GM12878 (cell line): Measurements from ENCODE around the gene GTF2F2. TPM values are rescaled to one million over a fixed set of nuclear protein-coding genes. Genes with fewer than 3 reads are reported as not detected.
A peak's percentile ranks its signal among the peaks of the same experiment; 100 is the strongest.

ENCODE experiments used
- ATAC-seq: fragments of 200-7000 bp; cut with Tn5 transposase; 3 replicates; pipeline ENCODE4 v1.9.1; 2020; ENCODE audit warnings: mild to moderate bottlenecking, moderate library complexity
- BruUV-seq: library from RNA; stranded (reverse); fragments of 400-500 nt; replicated peaks from 2 replicates; lab custom pipeline; 2021; lab: Mats Ljungman, UMichigan
- CTCF ChIA-PET: fragments of 300-600 bp; sonication (Branson Sonifier 250); formaldehyde crosslinking; extraction: SDS; loops from one replicate; lab custom pipeline; 2021; ENCODE audit warnings: inconsistent platforms; lab: Yijun Ruan, JAX
- POLR2A ChIA-PET: fragments of 350-600 bp; formaldehyde crosslinking; extraction: SDS; loops from one replicate; lab custom pipeline; 2021; ENCODE audit warnings: inconsistent platforms; lab: Charles Lee
- RAD21 ChIA-PET: fragments of 300-600 bp; sonication (Branson Sonifier 250); formaldehyde crosslinking; loops from one replicate; lab custom pipeline; 2023; ENCODE audit warnings: antibody characterized with exemption; ENCODE audit not compliant: unreplicated experiment; lab: Charles Lee
- SMC1A ChIA-PET: fragments of 300-600 bp; sonication (Branson Sonifier 250); formaldehyde crosslinking; loops from one replicate; lab custom pipeline; 2023; ENCODE audit not compliant: unreplicated experiment, uncharacterized antibody; lab: Charles Lee
- DNase-seq: peaks from one replicate; pipeline ENCODE4 v3.0.0-alpha.2; 2011; ENCODE audit warnings: low read depth, low spot score
- FAIRE-seq: peaks from 3 replicates; lab custom pipeline; 2011; peaks lifted over from hg19 to GRCh38; lab: Jason Lieb, UNC
- H2AFZ ChIP-seq: 2 replicates; pipeline ENCODE4 v1.6.0; 2011; ENCODE audit warnings: low read depth, low read length, control low read depth; ENCODE audit not compliant: control insufficient read depth
- H3K27ac ChIP-seq: 2 replicates; pipeline ENCODE4 v1.5.1; 2011; ENCODE audit warnings: control low read depth; ENCODE audit not compliant: control insufficient read depth, insufficient read depth
- H3K27me3 ChIP-seq, 2 experiments: replicated peaks in 1 of 2; 2 replicates each; pipeline versions ENCODE4 v1.6.0 to v1.6.1; 2011; ENCODE audit warnings: low read length in 1 of 2; ENCODE audit not compliant: control insufficient read depth in 2 of 2, insufficient read depth in 2 of 2
- H3K36me3 ChIP-seq, 2 experiments: 2 replicates each; pipeline ENCODE4 v1.5.1; 2011; ENCODE audit warnings: low read length in 1 of 2; ENCODE audit not compliant: control insufficient read depth in 2 of 2, insufficient read depth in 2 of 2
- H3K4me1 ChIP-seq: 2 replicates; pipeline ENCODE4 v1.6.1; 2011; ENCODE audit warnings: mild to moderate bottlenecking, low read length, moderate library complexity, mixed read lengths; ENCODE audit not compliant: control insufficient read depth, insufficient read depth
- H3K4me2 ChIP-seq: 2 replicates; pipeline ENCODE4 v1.6.0; 2011; ENCODE audit warnings: control low read depth; ENCODE audit not compliant: control insufficient read depth, insufficient read depth
- H3K4me3 ChIP-seq: fragments of 200-600 bp; sonication (generic); 2 replicates; pipeline ENCODE4 v1.5.1; 2016
- H3K79me2 ChIP-seq: 2 replicates; pipeline ENCODE4 v1.6.0; 2011; ENCODE audit warnings: low read length; ENCODE audit not compliant: control insufficient read depth, insufficient read depth
- H3K9ac ChIP-seq: 2 replicates; pipeline ENCODE4 v1.8.0; 2011; ENCODE audit warnings: low read length, control low read depth, mixed read lengths; ENCODE audit not compliant: control insufficient read depth, insufficient read depth
- H3K9me3 ChIP-seq: replicated peaks from 3 replicates; pipeline ENCODE4 v1.5.1; 2011; ENCODE audit warnings: mild to moderate bottlenecking, low read length; ENCODE audit not compliant: control insufficient read depth, insufficient read depth
- H4K20me1 ChIP-seq: 2 replicates; pipeline ENCODE4 v1.6.0; 2011; ENCODE audit not compliant: control insufficient read depth, insufficient read depth
- CBX3 ChIP-seq: fragments of 200-600 bp; sonication (generic); IDR thresholded peaks from 2 replicates; pipeline ENCODE4 v1.6.1; 2016; ENCODE audit warnings: low read depth, borderline replicate concordance
- CHD4 ChIP-seq: fragments of 200-600 bp; sonication (generic); IDR thresholded peaks from 2 replicates; pipeline ENCODE4 v1.6.1; 2016; ENCODE audit warnings: mild to moderate bottlenecking
- MEF2B ChIP-seq: fragments of 450-650 bp; IDR thresholded peaks from 2 replicates; pipeline ENCODE4 v1.6.1; 2018; ENCODE audit warnings: mild to moderate bottlenecking, moderate library complexity; ENCODE audit not compliant: partially characterized antibody, poor library complexity, severe bottlenecking
- MLLT1 ChIP-seq: fragments of 450-650 bp; IDR thresholded peaks from 2 replicates; pipeline ENCODE4 v1.6.1; 2016; ENCODE audit warnings: mild to moderate bottlenecking
- NFIC ChIP-seq: IDR thresholded peaks from 2 replicates; pipeline ENCODE4 v1.6.1; 2012; ENCODE audit warnings: low read depth, mild to moderate bottlenecking, inconsistent platforms, low read length, moderate library complexity
- POLR2AphosphoS5 ChIP-seq: IDR thresholded peaks from 2 replicates; pipeline ENCODE4 v1.6.1; 2011; ENCODE audit warnings: mild to moderate bottlenecking, low read length, inconsistent platforms
- REST ChIP-seq: IDR thresholded peaks from 2 replicates; pipeline ENCODE4 v1.6.1; 2012; ENCODE audit warnings: mild to moderate bottlenecking, low read depth, low read length
- SPI1 ChIP-seq: IDR thresholded peaks from 2 replicates; pipeline ENCODE4 v1.6.1; 2011; ENCODE audit warnings: low read depth, mild to moderate bottlenecking, low read length, moderate library complexity, borderline replicate concordance; ENCODE audit not compliant: insufficient read depth
- WGBS: methylation state at CpG from one replicate; pipeline ENCODE4 v1.1.6; 2016; ENCODE audit warnings: low lambda C conversion rate; ENCODE audit not compliant: insufficient replicate concordance, insufficient coverage; ENCODE audit errors: missing lambda C conversion rate; 5-methylcytosine and 5-hydroxymethylcytosine counted together
- in situ Hi-C: fragments of 300-500 bp; cut with MboI; formaldehyde crosslinking; loops from 9 replicates; pipeline ENCODE4 v1.14.3; 2018; ENCODE audit warnings: mixed read lengths
- intact Hi-C: fragments of 100-400 bp; cut with micrococcal nuclease; formaldehyde crosslinking; loops from one replicate; pipeline ENCODE4 v1.14.2; 2022; ENCODE audit not compliant: unreplicated experiment
- polyA plus RNA-seq, 11 experiments: library from polyadenylated mRNA; depleted of rRNA in 4 of 11; unstranded in 6 of 11; stranded (reverse) in 5 of 11; fragments of >200 nt; fragmentation: Nextera tagmentation in 4 of 11; fragmentation: Illumina TruSeq in 1 of 11; extraction: Ambion mirVana in 4 of 11; extraction: Trizol in 1 of 11; gene quantifications; 1 replicate in 1 of 11; 2 replicates in 10 of 11; pipeline versions ENCODE4 v1.2.1 to v1.2.3, GENCODE V29; 2011 to 2016; ENCODE audit warnings: inconsistent platforms in 2 of 11, missing spikeins in 2 of 11, low read depth in 1 of 11
- total RNA-seq, 4 experiments: library from RNA; depleted of rRNA in 3 of 4; stranded (reverse); fragments of >200 nt in 3 of 4; fragmentation: Illumina TruSeq in 1 of 4; extraction: Trizol in 1 of 4; gene quantifications; 2 replicates each; pipeline versions ENCODE4 v1.2.1 to v1.2.3, GENCODE V29; 2013 to 2021

GTF2F2 gene
- total and polyA plus RNA-seq, 10 of the 15 experiments (the other 5 are each of a cell fraction or from before 2014, with no cell fraction given): 14.5 to 30.8 (median 22.6) TPM

GRCh38 chr13:45137526-45137925, 17.2 kb downstream of the GTF2F2 start:
- H3K79me2 ChIP-seq: peaks cover 21% of the 10 kb centered on the region
- peaks cover 4% of the 10 kb centered on the region; the same call in 2 of the 3 replicates for H3K9me3 ChIP-seq
- 93% methylated on average over 2 of the region's 2 CpGs for WGBS
- H3K4me2 ChIP-seq: no peak overlapping the region
- H3K4me1 ChIP-seq: peaks cover 2% of the 10 kb centered on the region; the same call in 1 of the 2 replicates
- ChIA-PET POLR2A (interaction anchor here (1.3 kb wide), 1 partner anchor 18 kb away, joined by 4 read pairs; no protein-coding TSS in a partner anchor), RAD21 (no interaction called here), CTCF (interaction anchor here (1.6 kb wide), 1 partner anchor 89 kb away, joined by 4 read pairs; no protein-coding TSS in a partner anchor), SMC1A (interaction anchor here (0.7 to 1.0 kb wide), 2 partner anchors 25 to 91 kb away, joined by 3 read pairs; no protein-coding TSS in a partner anchor)
- H2AFZ ChIP-seq: no peak overlapping the region
- no peak overlapping the region for H3K4me3 ChIP-seq
- H3K27me3 ChIP-seq: no peaks in the 10 kb centered on the region
- no peaks in the 10 kb centered on the region for H4K20me1 ChIP-seq
- FAIRE-seq (no peak), DNase-seq (no peak), ATAC-seq (no peak)
- BruUV-seq: no TSS peak
- no peak overlapping the region for H3K9ac ChIP-seq
- in situ Hi-C loops (no loop called here), intact Hi-C loops (no loop called here)
- H3K27ac ChIP-seq: no peak overlapping the region
- H3K36me3 ChIP-seq: peaks cover 5 to 6% of the 10 kb centered on the region in 2 experiments; a peak in 3 of 4 replicates
- TF ChIP-seq NFIC (no peak), SPI1 (peak; percentile 38; the same call in 1 of the 2 replicates)

GRCh38 chr13:45138282-45138681, 18.0 kb downstream of the GTF2F2 start:
- peaks cover 15% of the 10 kb centered on the region for H3K79me2 ChIP-seq
- ChIA-PET POLR2A (interaction anchor here (1.3 kb wide), 1 partner anchor 19 kb away, joined by 4 read pairs; no protein-coding TSS in a partner anchor), CTCF (no interaction called here)
- TF ChIP-seq POLR2AphosphoS5 (no peak), CBX3 (no peak), REST (no peak), MLLT1 (no peak), MEF2B (no peak), CHD4 (no peak)

More at GRCh38 chr13:45138282-45138681, 18.0 kb downstream of the GTF2F2 start:
- intact Hi-C loops (no loop called here), in situ Hi-C loops (no loop called here)
- Histone ChIP-seq H2AFZ (no peak overlapping the region), H3K9me3 (peaks cover 4% of the 10 kb centered on the region; the same call in 2 of the 3 replicates), H3K27me3 (no peaks in the 10 kb centered on the region), H3K9ac (no peak overlapping the region), H3K27ac (no peak overlapping the region), H3K36me3 (peaks cover 5 to 6% of the 10 kb centered on the region in 2 experiments; a peak in 3 of 4 replicates), H4K20me1 (no peaks in the 10 kb centered on the region), H3K4me2 (no peak overlapping the region), H3K4me1 (no peaks in the 10 kb centered on the region), H3K4me3 (no peak overlapping the region)
- ChIA-PET RAD21 (no interaction called here), SMC1A (interaction anchor here (0.6 to 1.1 kb wide), 2 partner anchors 9 to 612 kb away, joined by 3 read pairs; no protein-coding TSS in a partner anchor)
- FAIRE-seq (no peak), ATAC-seq (no peak), DNase-seq (no peak)
- 84% methylated on average over 7 of the region's 7 CpGs for WGBS
- BruUV-seq: no TSS peak
